Breast epithelium (tissue), 3 donors: ENCODE results near the gene PDE4D.

ENCODE experiments used
- POLR2A ChIP-seq: fragments of 450-650 bp; IDR thresholded peaks from one replicate; pipeline ENCODE4 v1.6.1; 2016; ENCODE audit warnings: antibody characterized with exemption, mild to moderate bottlenecking, moderate library complexity
- POLR2AphosphoS5 ChIP-seq, 3 donors: sonication (generic); formaldehyde crosslinking; IDR thresholded peaks; one replicate each; pipeline ENCODE4 v1.6.1; 2017; ENCODE audit warnings: antibody characterized with exemption in 3 of 3
- TF ChIP-seq, protein P1 (sequence below), 3 donors: fragments of 450-650 bp; IDR thresholded peaks; one replicate each; pipeline ENCODE4 v1.5.1; 2016 to 2017; ENCODE audit warnings: antibody characterized with exemption in 3 of 3, mild to moderate bottlenecking in 3 of 3, moderate library complexity in 3 of 3

DNA sequence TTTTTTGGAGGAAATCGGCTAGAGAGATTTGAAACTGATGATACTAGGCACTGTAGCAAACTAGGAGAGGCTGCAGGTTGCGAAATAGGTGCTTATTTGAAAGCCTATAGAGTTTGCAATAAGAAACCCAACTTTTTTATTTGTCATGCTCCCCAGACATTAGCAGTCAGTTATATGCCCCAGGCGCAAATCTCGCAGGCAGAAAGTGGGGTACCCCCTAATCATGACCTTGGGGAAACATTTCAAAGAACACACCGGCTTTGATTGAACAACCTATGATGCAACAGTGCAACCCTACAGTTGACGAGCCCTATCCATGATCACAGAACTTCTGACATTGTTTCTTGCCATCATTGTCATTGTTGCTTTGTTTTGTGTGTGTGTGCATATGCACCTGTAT lies 800.2 kb downstream of the PDE4D start:
- no peak for TF ChIP-seq POLR2AphosphoS5 (IDR thresholded peaks at IDR 0.05)
- TF ChIP-seq POLR2A = no peak
- TF ChIP-seq, protein P1, sequence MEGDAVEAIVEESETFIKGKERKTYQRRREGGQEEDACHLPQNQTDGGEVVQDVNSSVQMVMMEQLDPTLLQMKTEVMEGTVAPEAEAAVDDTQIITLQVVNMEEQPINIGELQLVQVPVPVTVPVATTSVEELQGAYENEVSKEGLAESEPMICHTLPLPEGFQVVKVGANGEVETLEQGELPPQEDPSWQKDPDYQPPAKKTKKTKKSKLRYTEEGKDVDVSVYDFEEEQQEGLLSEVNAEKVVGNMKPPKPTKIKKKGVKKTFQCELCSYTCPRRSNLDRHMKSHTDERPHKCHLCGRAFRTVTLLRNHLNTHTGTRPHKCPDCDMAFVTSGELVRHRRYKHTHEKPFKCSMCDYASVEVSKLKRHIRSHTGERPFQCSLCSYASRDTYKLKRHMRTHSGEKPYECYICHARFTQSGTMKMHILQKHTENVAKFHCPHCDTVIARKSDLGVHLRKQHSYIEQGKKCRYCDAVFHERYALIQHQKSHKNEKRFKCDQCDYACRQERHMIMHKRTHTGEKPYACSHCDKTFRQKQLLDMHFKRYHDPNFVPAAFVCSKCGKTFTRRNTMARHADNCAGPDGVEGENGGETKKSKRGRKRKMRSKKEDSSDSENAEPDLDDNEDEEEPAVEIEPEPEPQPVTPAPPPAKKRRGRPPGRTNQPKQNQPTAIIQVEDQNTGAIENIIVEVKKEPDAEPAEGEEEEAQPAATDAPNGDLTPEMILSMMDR (IDR thresholded peaks at IDR 0.05) = no peak
